IMR-90 (cell line): ENCODE data around the gene GPR35. TPM values are rescaled to one million over a fixed set of nuclear protein-coding genes. Genes with fewer than 3 reads are reported as not detected.

Experiments
- ATAC-seq: fragments of 200-7000 bp; cut with Tn5 transposase; 2 replicates; pipeline ENCODE4 v1.9.1; 2020; ENCODE audit warnings: low read depth, mild to moderate bottlenecking, moderate library complexity
- BruUV-seq: library from RNA; stranded (reverse); fragments of 400-500 nt; replicated peaks from 2 replicates; lab custom pipeline; 2021; lab: Mats Ljungman, UMichigan
- CTCF ChIA-PET: fragments of 300-600 bp; formaldehyde crosslinking; extraction: SDS; loops from one replicate; lab custom pipeline; 2021; ENCODE audit warnings: antibody characterized with exemption; lab: Yijun Ruan, JAX
- POLR2A ChIA-PET: fragments of 300-600 bp; sonication (Branson Sonifier 250); formaldehyde crosslinking; loops from one replicate; lab custom pipeline; 2022; ENCODE audit warnings: antibody characterized with exemption; ENCODE audit not compliant: unreplicated experiment; lab: Charles Lee
- DNase-seq: peaks from one replicate; pipeline ENCODE4 v3.0.0; 2013
- H2AFZ ChIP-seq: replicated peaks from 2 replicates; pipeline ENCODE3; 2013; ENCODE audit warnings: low read length, mild to moderate bottlenecking; ENCODE audit not compliant: poor library complexity
- H2AK5ac ChIP-seq: 2 replicates; pipeline ENCODE4 v1.6.1; 2013; ENCODE audit warnings: low read depth, low read length, inconsistent platforms
- H2AK9ac ChIP-seq: replicated peaks from 2 replicates; pipeline ENCODE3; 2013; ENCODE audit warnings: mild to moderate bottlenecking, low read depth, low read length, moderate library complexity; ENCODE audit not compliant: poor library complexity
- H2BK120ac ChIP-seq: 2 replicates; pipeline ENCODE4 v1.6.1; 2013; ENCODE audit warnings: low read depth, low read length, inconsistent platforms
- H2BK15ac ChIP-seq: 3 replicates; pipeline ENCODE4 v1.6.1; 2013; ENCODE audit warnings: low read depth, low read length, inconsistent platforms
- H2BK20ac ChIP-seq: 2 replicates; pipeline ENCODE4 v1.6.1; 2013; ENCODE audit warnings: low read depth, mild to moderate bottlenecking, inconsistent platforms, low read length, moderate library complexity
- H2BK5ac ChIP-seq: 2 replicates; pipeline ENCODE4 v1.6.1; 2013; ENCODE audit warnings: mild to moderate bottlenecking, low read depth, low read length, inconsistent platforms; ENCODE audit not compliant: poor library complexity, severe bottlenecking
- H3K14ac ChIP-seq: replicated peaks from 2 replicates; pipeline ENCODE4 v1.6.1; 2013; ENCODE audit warnings: low read depth, low read length, inconsistent platforms
- H3K18ac ChIP-seq: 2 replicates; pipeline ENCODE4 v1.6.1; 2013; ENCODE audit warnings: low read depth, low read length, control low read depth
- H3K23ac ChIP-seq: 2 replicates; pipeline ENCODE4 v1.6.1; 2013; ENCODE audit warnings: low read depth, low read length, inconsistent platforms
- H3K27ac ChIP-seq: 2 replicates; pipeline ENCODE4 v1.5.1; 2013; ENCODE audit warnings: mild to moderate bottlenecking, control low read depth, low read length; ENCODE audit not compliant: insufficient read depth
- H3K27me3 ChIP-seq: 2 replicates; pipeline ENCODE4 v1.6.1; 2013; ENCODE audit warnings: low read length; ENCODE audit not compliant: control insufficient read depth, insufficient read depth
- H3K36me3 ChIP-seq: 2 replicates; pipeline ENCODE4 v1.6.1; 2013; ENCODE audit warnings: low read length, mixed read lengths; ENCODE audit not compliant: control insufficient read depth, insufficient read depth
- H3K4ac ChIP-seq: 2 replicates; pipeline ENCODE4 v1.6.1; 2013; ENCODE audit warnings: low read depth, low read length, inconsistent platforms
- H3K4me1 ChIP-seq: 2 replicates; pipeline ENCODE4 v1.6.1; 2013; ENCODE audit warnings: low read length, mixed read lengths; ENCODE audit not compliant: control insufficient read depth, insufficient read depth
- H3K4me2 ChIP-seq: 2 replicates; pipeline ENCODE4 v1.6.1; 2013; ENCODE audit warnings: low read depth, mild to moderate bottlenecking, control low read depth, low read length, moderate library complexity
- H3K4me3 ChIP-seq: 2 replicates; pipeline ENCODE4 v1.5.1; 2013; ENCODE audit warnings: low read depth, mild to moderate bottlenecking, control low read depth, low read length, moderate library complexity; ENCODE audit not compliant: insufficient read depth
- H3K56ac ChIP-seq: 2 replicates; pipeline ENCODE4 v1.6.1; 2013; ENCODE audit warnings: low read length, inconsistent platforms; ENCODE audit not compliant: insufficient read depth; ENCODE audit errors: extremely low read depth
- H3K79me1 ChIP-seq, 2 experiments: 2 replicates each; pipeline ENCODE4 v1.6.1; 2013; ENCODE audit warnings: low read length in 2 of 2, inconsistent platforms in 1 of 2, low read depth in 1 of 2
- H3K9ac ChIP-seq: 2 replicates; pipeline ENCODE4 v1.6.1; 2013; ENCODE audit warnings: low read depth, low read length, control low read depth
- H3K9me1 ChIP-seq: 2 replicates; pipeline ENCODE4 v1.6.1; 2013; ENCODE audit warnings: low read length, inconsistent platforms; ENCODE audit not compliant: insufficient read depth
- H3K9me3 ChIP-seq: 2 replicates; pipeline ENCODE4 v1.6.1; 2013; ENCODE audit warnings: low read length; ENCODE audit not compliant: control insufficient read depth, insufficient read depth
- H4K20me1 ChIP-seq: 2 replicates; pipeline ENCODE4 v1.6.1; 2013; ENCODE audit warnings: low read length, inconsistent platforms; ENCODE audit not compliant: insufficient read depth
- H4K5ac ChIP-seq: 2 replicates; pipeline ENCODE4 v1.6.1; 2013; ENCODE audit warnings: mild to moderate bottlenecking, low read depth, low read length, control low read depth
- H4K8ac ChIP-seq, 2 experiments: 2 replicates each; pipeline ENCODE4 v1.6.1; 2013; ENCODE audit warnings: low read depth in 2 of 2, low read length in 2 of 2, control low read depth in 1 of 2, inconsistent platforms in 1 of 2
- H4K91ac ChIP-seq: 2 replicates; pipeline ENCODE4 v1.6.1; 2013; ENCODE audit warnings: low read depth, low read length, inconsistent platforms; ENCODE audit not compliant: insufficient read depth
- BHLHE40 ChIP-seq: fragments of 150-350 bp; IDR thresholded peaks from 2 replicates; pipeline ENCODE4 v1.6.1; 2016; ENCODE audit warnings: mild to moderate bottlenecking, low read depth, low read length
- CEBPB ChIP-seq: IDR thresholded peaks from 2 replicates; pipeline ENCODE4 v1.6.1; 2012; ENCODE audit warnings: low read depth, low read length, improper control_type of control experiment
- CHD1 ChIP-seq: IDR thresholded peaks from 2 replicates; pipeline ENCODE4 v1.6.1; 2012; ENCODE audit warnings: low read depth, low read length, improper control_type of control experiment
- CTCF ChIP-seq: conservative IDR thresholded peaks from 2 replicates; pipeline ENCODE4 v1.5.1; 2012; ENCODE audit warnings: mild to moderate bottlenecking, low read depth, low read length, improper control_type of control experiment
- ELK1 ChIP-seq: fragments of 150-350 bp; IDR thresholded peaks from 2 replicates; pipeline ENCODE4 v1.6.1; 2016; ENCODE audit warnings: low read depth, mild to moderate bottlenecking, low read length, moderate library complexity, borderline replicate concordance
- FOS ChIP-seq: fragments of 150-350 bp; IDR thresholded peaks from 2 replicates; pipeline ENCODE4 v1.6.1; 2016; ENCODE audit warnings: low read depth, low read length
- MAFK ChIP-seq: IDR thresholded peaks from 2 replicates; pipeline ENCODE4 v1.6.1; 2012; ENCODE audit warnings: low read depth, low read length, improper control_type of control experiment
- MAZ ChIP-seq: IDR thresholded peaks from 2 replicates; pipeline ENCODE4 v1.6.1; 2012; ENCODE audit warnings: low read depth, mild to moderate bottlenecking, low read length, improper control_type of control experiment, moderate library complexity, borderline replicate concordance
- NFE2L2 ChIP-seq: fragments of 150-350 bp; IDR thresholded peaks from 2 replicates; pipeline ENCODE4 v1.6.1; 2016; ENCODE audit warnings: low read depth, mild to moderate bottlenecking, low read length
- RAD21 ChIP-seq: IDR thresholded peaks from 2 replicates; pipeline ENCODE4 v1.6.1; 2012; ENCODE audit warnings: low read length, improper control_type of control experiment
- RCOR1 ChIP-seq: IDR thresholded peaks from 2 replicates; pipeline ENCODE4 v1.6.1; 2012; ENCODE audit warnings: mild to moderate bottlenecking, low read length, improper control_type of control experiment; ENCODE audit not compliant: insufficient replicate concordance
- RFX5 ChIP-seq: IDR thresholded peaks from 2 replicates; pipeline ENCODE4 v1.8.0; 2012; ENCODE audit warnings: low read depth, mild to moderate bottlenecking, low read length, moderate library complexity
- SMC3 ChIP-seq: fragments of 150-350 bp; IDR thresholded peaks from 2 replicates; pipeline ENCODE4 v1.6.1; 2016; ENCODE audit warnings: low read depth, mild to moderate bottlenecking, antibody characterized with exemption, low read length, moderate library complexity
- USF2 ChIP-seq: fragments of 150-350 bp; IDR thresholded peaks from 2 replicates; pipeline ENCODE4 v1.6.1; 2017; ENCODE audit warnings: mild to moderate bottlenecking, antibody characterized with exemption, low read length, low read depth
- WGBS, 2 experiments: methylation state at CpG; one replicate each; pipeline versions ENCODE4 v1.1.5 to v1.1.7; 2013; ENCODE audit warnings: missing lambda C conversion rate in 2 of 2; ENCODE audit not compliant: insufficient read length in 1 of 2; ENCODE audit errors: extremely low coverage in 2 of 2; 5-methylcytosine and 5-hydroxymethylcytosine counted together
- dilution Hi-C: fragments of 300-500 bp; cut with HindIII; formaldehyde crosslinking; loops from one replicate; pipeline ENCODE4 v1.14.3; 2018; ENCODE audit warnings: low sequenced_read_pairs; ENCODE audit not compliant: unreplicated experiment
- in situ Hi-C: fragments of 300-500 bp; cut with MboI; formaldehyde crosslinking; loops from 3 replicates; pipeline ENCODE4 v1.14.3; 2019; ENCODE audit warnings: low sequenced_read_pairs, inconsistent platforms, mixed read lengths
- intact Hi-C: fragments of 100-400 bp; cut with micrococcal nuclease; formaldehyde crosslinking; loops from 2 replicates; pipeline ENCODE4 v1.10.0; 2022
- polyA plus RNA-seq, 3 experiments: library from polyadenylated mRNA; depleted of rRNA; stranded (reverse); fragments of >200 nt; gene quantifications; 2 replicates each; pipeline ENCODE4 v1.2.3, GENCODE V29; 2012; ENCODE audit warnings: low replicate concordance in 1 of 3
- total RNA-seq: library from RNA; depleted of rRNA; stranded (reverse); fragments of >200 nt; gene quantifications from 2 replicates; pipeline ENCODE4 v1.2.3, GENCODE V29; 2012

The GPR35 gene
- total and polyA plus RNA-seq, 2 of the 4 experiments (the other 2 are of a cell fraction): 0.31 TPM; not detected in 1

- H2AFZ ChIP-seq: peak within 1 kb of the TSS; percentile 98
- intact Hi-C loops (no loop called here), in situ Hi-C loops (no loop called here), dilution Hi-C loops (no loop called here)
- H3K27me3 ChIP-seq: no peaks in the 10 kb centered on the region
- H4K5ac ChIP-seq: peak within 1 kb of the TSS; percentile 88
- peak within 1 kb of the TSS; percentile 91 for H3K4ac ChIP-seq
- BruUV-seq: no TSS peak
- peaks cover 13% of the 10 kb centered on the region for H4K20me1 ChIP-seq
- H3K36me3 ChIP-seq: peaks cover 16% of the 10 kb centered on the region
- no peak within 1 kb of the TSS for H2BK20ac ChIP-seq
- peak within 1 kb of the TSS; percentile 93 for H2AK9ac ChIP-seq
- no peak within 1 kb of the TSS for H2BK15ac ChIP-seq
- WGBS, 2 experiments: 0% methylated on average over 53 of the region's 88 CpGs; no CpG with 5 or more reads in 1 of the 2 experiments
- POLR2A ChIA-PET: interaction anchor here (0.6 to 0.8 kb wide), 2 partner anchors 8 to 72 kb away, joined by 3 to 4 read pairs; no protein-coding TSS in a partner anchor
- peak within 1 kb of the TSS; percentile 85 to 90 for H4K8ac ChIP-seq
- H3K79me1 ChIP-seq: peaks cover 25 to 74% of the 10 kb centered on the region in 2 experiments
- H3K4me3 ChIP-seq: peak within 1 kb of the TSS; percentile 81
- ATAC-seq: peak; percentile 96
- peak within 1 kb of the TSS; percentile 78 for H2AK5ac ChIP-seq
- H3K27ac ChIP-seq: peak within 1 kb of the TSS; percentile 95
- H3K18ac ChIP-seq: peak within 1 kb of the TSS; percentile 88
- peak within 1 kb of the TSS; percentile 80 for H2BK120ac ChIP-seq
- H3K4me2 ChIP-seq: peak within 1 kb of the TSS; percentile 95
- H3K9me1 ChIP-seq: peaks cover 22% of the 10 kb centered on the region; the same call in 1 of the 2 replicates
- H3K14ac ChIP-seq: peak within 1 kb of the TSS; percentile 84
- DNase-seq: peak; percentile 92
- CTCF ChIA-PET: interaction anchor here (1.2 kb wide), 1 partner anchor 18 kb away, joined by 4 read pairs; no protein-coding TSS in a partner anchor
- H2BK5ac ChIP-seq: peak within 1 kb of the TSS; percentile 96
- H3K9ac ChIP-seq: peak within 1 kb of the TSS; percentile 93
- H4K91ac ChIP-seq: peak within 1 kb of the TSS; percentile 64
- H3K56ac ChIP-seq: peak within 1 kb of the TSS; percentile 81
- H3K4me1 ChIP-seq: peaks cover 15% of the 10 kb centered on the region
- peak within 1 kb of the TSS; percentile 76; the same call in 1 of the 2 replicates for H3K23ac ChIP-seq
- H3K9me3 ChIP-seq: no peaks in the 10 kb centered on the region
- TF ChIP-seq MAZ (peak; percentile 57; the same call in 1 of the 2 replicates), RAD21 (no peak), FOS (0 out of 2 replicates have a peak, but pooled peaks have one; percentile 3), CHD1 (no peak), NFE2L2 (no peak), SMC3 (no peak), RCOR1 (no peak), ELK1 (no peak), CTCF (no peak), USF2 (peak; percentile 97), RFX5 (no peak), CEBPB (no peak), MAFK (no peak), BHLHE40 (no peak)
Observed at GRCh38 chr2:240586198-240586918, 38.9 kb upstream of the GPR35 start, which contains the start of gene CAPN10. Gene CAPN10, plus strand, starts transcription at chr2:240586734. Its CDS starts 178 bp downstream, at chr2:240586912.
